SK-N-SH treated with all-trans-retinoic acid at 6 μM for 48 hours (cell line): ENCODE data around the gene TRMT1.

Experiments used
- ATAC-seq: fragments of 200-7000 bp; cut with Tn5 transposase; 3 replicates; pipeline ENCODE4 v1.9.1; 2020; ENCODE audit warnings: mild to moderate bottlenecking, moderate library complexity
- BACH2 ChIP-seq: fragments of 250-450 bp; sonication (Bioruptor Pico); IDR thresholded peaks from 2 replicates; pipeline ENCODE4 v1.9.0; 2021; ENCODE audit warnings: mild to moderate bottlenecking, borderline replicate concordance
- CREB5 ChIP-seq: fragments of 250-450 bp; sonication (Bioruptor Pico); IDR thresholded peaks from 2 replicates; pipeline ENCODE4 v1.5.1; 2020; ENCODE audit warnings: low read depth, mild to moderate bottlenecking, moderate library complexity
- CSDC2 ChIP-seq: fragments of 250-450 bp; sonication (Bioruptor Pico); IDR thresholded peaks from 2 replicates; pipeline ENCODE4 v1.5.0; 2020; ENCODE audit warnings: mild to moderate bottlenecking, moderate library complexity
- ESRRG ChIP-seq: fragments of 250-450 bp; sonication (Bioruptor Pico); IDR thresholded peaks from 2 replicates; pipeline ENCODE4 v1.6.1; 2021; ENCODE audit warnings: mild to moderate bottlenecking
- GLIS3 ChIP-seq: fragments of 250-450 bp; sonication (Bioruptor Pico); IDR thresholded peaks from 2 replicates; pipeline ENCODE4 v1.5.0; 2020; ENCODE audit warnings: mild to moderate bottlenecking, moderate library complexity
- ISL1 ChIP-seq: fragments of 250-450 bp; sonication (Bioruptor Pico); IDR thresholded peaks from 2 replicates; pipeline ENCODE4 v2.1.2; 2022; ENCODE audit warnings: mild to moderate bottlenecking, moderate library complexity
- OSR1 ChIP-seq: fragments of 250-450 bp; sonication (Bioruptor Pico); IDR thresholded peaks from 2 replicates; pipeline ENCODE4 v1.8.0; 2022; ENCODE audit warnings: moderate library complexity, mild to moderate bottlenecking, inconsistent platforms
- PATZ1 ChIP-seq: fragments of 250-450 bp; sonication (Bioruptor Pico); IDR thresholded peaks from 2 replicates; pipeline ENCODE4 v1.8.0; 2020; ENCODE audit warnings: mild to moderate bottlenecking, moderate library complexity, borderline replicate concordance
- PPARA ChIP-seq: fragments of 250-450 bp; sonication (Bioruptor Pico); IDR thresholded peaks from 2 replicates; pipeline ENCODE4 v1.5.0; 2020; ENCODE audit warnings: mild to moderate bottlenecking, borderline replicate concordance
- SNAI2 ChIP-seq: fragments of 250-450 bp; sonication (Bioruptor Pico); IDR thresholded peaks from 2 replicates; pipeline ENCODE4 v1.5.0; 2020; ENCODE audit warnings: mild to moderate bottlenecking, moderate library complexity
- TCF4 ChIP-seq: fragments of 250-450 bp; sonication (Bioruptor Pico); IDR thresholded peaks from 2 replicates; pipeline ENCODE4 v1.8.0; 2021; ENCODE audit warnings: mild to moderate bottlenecking, moderate library complexity, borderline replicate concordance
- TOX ChIP-seq: fragments of 250-450 bp; sonication (Bioruptor Pico); IDR thresholded peaks from 2 replicates; pipeline ENCODE4 v1.8.0; 2021; ENCODE audit warnings: mild to moderate bottlenecking, moderate library complexity, borderline replicate concordance
- TSHZ2 ChIP-seq: fragments of 250-450 bp; sonication (Bioruptor Pico); IDR thresholded peaks from 2 replicates; pipeline ENCODE4 v1.5.0; 2020; ENCODE audit warnings: mild to moderate bottlenecking, moderate library complexity
- ZC3H10 ChIP-seq: fragments of 250-450 bp; sonication (Bioruptor Pico); IDR thresholded peaks from 2 replicates; pipeline ENCODE4 v1.5.1; 2021; ENCODE audit warnings: mild to moderate bottlenecking, moderate library complexity
- ZFP30 ChIP-seq: fragments of 450-650 bp; formaldehyde crosslinking; IDR thresholded peaks from 2 replicates; pipeline ENCODE4 v1.5.0; 2022; ENCODE audit warnings: mild to moderate bottlenecking, moderate library complexity
- ZNF565 ChIP-seq: fragments of 450-650 bp; formaldehyde crosslinking; conservative IDR thresholded peaks from 2 replicates; pipeline ENCODE4 v1.5.0; 2020; ENCODE audit warnings: low read depth, mild to moderate bottlenecking, moderate library complexity
- ZNF70 ChIP-seq: fragments of 450-650 bp; formaldehyde crosslinking; IDR thresholded peaks from 2 replicates; pipeline ENCODE4 v1.5.0; 2020; ENCODE audit warnings: mild to moderate bottlenecking, moderate library complexity
- ZNF8 ChIP-seq: fragments of 450-650 bp; formaldehyde crosslinking; IDR thresholded peaks from 2 replicates; pipeline ENCODE4 v1.5.0; 2020; ENCODE audit warnings: mild to moderate bottlenecking, moderate library complexity
- TF ChIP-seq, protein P1 (sequence below): fragments of 250-450 bp; sonication (Bioruptor Pico); IDR thresholded peaks from 2 replicates; pipeline ENCODE4 v1.8.0; 2021; ENCODE audit warnings: low read depth, mild to moderate bottlenecking, moderate library complexity, borderline replicate concordance

TRMT1 gene

DNA sequence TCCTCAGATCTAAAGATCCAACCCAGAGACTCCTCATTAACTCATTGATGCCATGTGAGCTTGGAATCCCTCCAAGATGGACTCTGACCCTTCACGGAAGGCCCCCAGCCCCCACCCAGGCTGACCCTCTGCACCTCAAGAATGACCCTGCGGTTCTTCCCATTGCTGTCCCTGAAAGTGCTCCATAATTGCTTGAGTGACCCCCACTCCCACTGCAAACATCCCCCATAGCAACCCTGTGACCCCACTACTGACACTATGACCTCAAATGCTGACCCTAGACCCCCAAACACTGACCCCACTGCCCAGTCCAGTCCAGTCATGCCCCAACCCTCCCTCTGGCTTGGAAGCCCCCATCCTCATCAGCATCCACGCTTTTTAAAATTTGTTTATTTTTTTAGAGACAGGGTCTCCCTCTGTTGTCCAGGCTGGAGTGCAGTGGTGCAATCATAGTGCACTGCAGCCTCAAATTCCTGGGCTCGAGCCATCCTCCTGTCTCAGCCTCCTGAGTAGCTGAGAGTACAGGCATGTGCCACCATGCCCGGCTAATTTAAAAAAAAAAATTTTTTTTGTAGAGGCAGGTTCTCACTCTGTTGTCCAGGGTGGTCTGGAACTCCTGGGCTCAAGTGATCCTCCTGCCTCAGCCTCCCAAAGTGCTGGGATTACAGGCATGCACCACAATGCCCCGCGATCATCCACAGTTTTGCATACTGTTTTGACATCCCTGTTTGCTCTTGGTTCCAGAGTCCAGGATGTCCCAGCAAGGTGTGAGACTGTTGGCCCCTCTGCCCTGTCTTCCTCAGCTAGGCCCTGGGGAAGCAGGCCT lies 14.7 kb downstream of the TRMT1 start (continued):
- no peak for TF ChIP-seq PATZ1

DNA sequence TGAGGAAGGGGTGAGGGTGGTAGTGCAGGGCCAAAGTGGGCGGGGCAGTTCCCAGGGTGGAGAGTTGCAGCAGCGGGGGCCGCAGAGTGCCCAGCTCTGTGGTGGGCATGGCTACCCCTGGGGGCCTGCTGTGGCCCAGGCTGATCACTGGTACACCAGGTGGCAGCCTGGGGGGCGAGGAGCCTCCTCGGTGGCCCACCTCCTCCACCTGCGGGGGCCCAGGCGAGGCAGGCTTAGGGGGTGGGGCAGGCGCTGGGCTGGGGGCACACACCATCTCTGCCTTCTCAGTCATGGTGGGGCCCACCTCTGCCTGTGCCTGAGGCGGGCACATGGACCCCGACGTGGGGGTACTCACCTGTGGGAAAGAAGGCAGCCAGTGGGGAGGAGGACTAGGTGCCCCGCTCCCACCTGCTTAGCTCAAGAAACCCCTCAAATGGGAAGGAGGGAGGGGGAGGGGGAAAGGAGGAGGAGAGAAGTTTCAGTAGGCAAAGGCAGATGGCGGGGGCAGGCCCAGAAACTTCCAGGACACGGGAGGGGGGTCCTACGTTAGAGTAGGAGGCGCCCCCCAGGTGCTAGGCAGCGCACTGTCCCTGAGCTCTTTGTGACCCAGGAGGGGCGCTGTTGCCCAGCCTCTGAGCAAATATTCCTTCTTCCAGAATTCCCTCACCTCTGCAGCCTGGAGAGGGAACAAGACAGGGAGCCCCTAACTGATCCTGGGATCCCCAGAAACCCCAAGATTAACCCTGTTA lies 15.5 kb downstream of the TRMT1 start:
- ATAC-seq: peak; percentile 7; the same call in 1 of the 3 replicates
- no peak for TF ChIP-seq BACH2 (CRISPR knock-in tag)
- no peak for TF ChIP-seq GLIS3 (CRISPR knock-in tag)
- no peak for TF ChIP-seq TSHZ2
- no peak for TF ChIP-seq ESRRG
- no peak for TF ChIP-seq PPARA (CRISPR knock-in tag)
- TF ChIP-seq TCF4 (CRISPR knock-in tag): no peak
- no peak for TF ChIP-seq CREB5
- TF ChIP-seq ZC3H10 (CRISPR knock-in tag): no peak
- no peak for TF ChIP-seq TOX (CRISPR knock-in tag)
- TF ChIP-seq ISL1 (CRISPR knock-in tag): no peak
- TF ChIP-seq ZNF565 (CRISPR knock-in tag): no peak

DNA sequence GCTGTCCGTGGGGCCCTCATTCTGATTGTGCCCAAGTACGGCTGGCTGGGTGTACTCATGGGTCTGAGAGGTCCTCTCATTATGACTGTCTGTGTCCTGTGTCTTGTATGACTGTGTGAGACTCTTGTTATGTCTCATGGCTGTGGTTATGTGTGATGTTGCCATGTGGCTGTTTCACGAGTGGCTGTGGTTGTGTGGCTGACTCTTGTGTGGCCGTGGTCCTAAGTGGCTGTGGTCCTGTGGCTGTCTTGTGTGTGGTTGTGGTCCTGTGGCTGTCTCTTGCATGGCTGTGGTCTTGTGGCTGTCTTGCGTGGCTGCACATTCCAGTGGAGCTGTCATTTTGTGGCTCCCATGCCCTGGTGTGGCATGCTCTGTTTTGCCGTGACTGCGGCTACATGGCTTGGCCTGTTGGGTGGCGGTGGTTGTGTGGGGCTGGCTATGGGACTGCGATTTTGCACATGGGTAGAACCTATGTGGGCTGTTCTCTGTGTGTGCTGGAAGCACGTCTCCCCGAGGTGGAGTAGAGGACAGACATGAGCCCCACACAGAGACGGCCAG lies 16.4 kb downstream of the TRMT1 start:
- TF ChIP-seq ISL1 (CRISPR knock-in tag): no peak
- TF ChIP-seq CREB5: no peak
- no peak for TF ChIP-seq ZFP30
- no peak for TF ChIP-seq GLIS3 (CRISPR knock-in tag)
- TF ChIP-seq ZNF70 (CRISPR knock-in tag): no peak
- no peak for TF ChIP-seq PATZ1
- TF ChIP-seq, protein P1, sequence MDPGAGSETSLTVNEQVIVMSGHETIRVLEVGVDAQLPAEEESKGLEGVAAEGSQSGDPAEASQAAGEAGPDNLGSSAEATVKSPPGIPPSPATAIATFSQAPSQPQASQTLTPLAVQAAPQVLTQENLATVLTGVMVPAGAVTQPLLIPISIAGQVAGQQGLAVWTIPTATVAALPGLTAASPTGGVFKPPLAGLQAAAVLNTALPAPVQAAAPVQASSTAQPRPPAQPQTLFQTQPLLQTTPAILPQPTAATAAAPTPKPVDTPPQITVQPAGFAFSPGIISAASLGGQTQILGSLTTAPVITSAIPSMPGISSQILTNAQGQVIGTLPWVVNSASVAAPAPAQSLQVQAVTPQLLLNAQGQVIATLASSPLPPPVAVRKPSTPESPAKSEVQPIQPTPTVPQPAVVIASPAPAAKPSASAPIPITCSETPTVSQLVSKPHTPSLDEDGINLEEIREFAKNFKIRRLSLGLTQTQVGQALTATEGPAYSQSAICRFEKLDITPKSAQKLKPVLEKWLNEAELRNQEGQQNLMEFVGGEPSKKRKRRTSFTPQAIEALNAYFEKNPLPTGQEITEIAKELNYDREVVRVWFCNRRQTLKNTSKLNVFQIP: no peak
- TF ChIP-seq ZNF565 (CRISPR knock-in tag): no peak
- TF ChIP-seq ZNF8: no peak
- TF ChIP-seq OSR1: no peak
- TF ChIP-seq CSDC2: no peak
- no peak for TF ChIP-seq ESRRG
- no peak for TF ChIP-seq SNAI2 (CRISPR knock-in tag)
- ATAC-seq: no peak
